H9 (cell line): ENCODE data around the gene ITPKC. TPM values are rescaled to one million over a fixed set of nuclear protein-coding genes. Genes with fewer than 3 reads are reported as not detected.

Experiments
- DNase-seq: peaks from one replicate; pipeline ENCODE4 v3.0.0-alpha.2; 2017
- H2AFZ ChIP-seq: one replicate; pipeline ENCODE4 v1.6.1; 2013; ENCODE audit warnings: mild to moderate bottlenecking, low read length, control low read depth, moderate library complexity
- H2AK5ac ChIP-seq: 2 replicates; pipeline ENCODE4 v1.6.1; 2013; ENCODE audit warnings: low read length, control low read depth, mixed read lengths; ENCODE audit not compliant: insufficient read length
- H2BK120ac ChIP-seq: one replicate; pipeline ENCODE4 v1.6.1; 2013; ENCODE audit warnings: low read depth, mild to moderate bottlenecking, low read length, control low read depth, inconsistent platforms; ENCODE audit not compliant: poor library complexity, severe bottlenecking
- H2BK12ac ChIP-seq: 2 replicates; pipeline ENCODE4 v1.6.1; 2013; ENCODE audit warnings: low read length, control low read depth, mixed read lengths, low read depth; ENCODE audit not compliant: insufficient read length
- H2BK15ac ChIP-seq: 2 replicates; pipeline ENCODE4 v1.6.1; 2013; ENCODE audit warnings: low read depth, low read length, control low read depth
- H2BK20ac ChIP-seq: one replicate; pipeline ENCODE4 v1.6.1; 2013; ENCODE audit warnings: low read depth, mild to moderate bottlenecking, low read length, control low read depth, inconsistent platforms; ENCODE audit not compliant: poor library complexity, severe bottlenecking
- H2BK5ac ChIP-seq: 2 replicates; pipeline ENCODE4 v1.6.1; 2013; ENCODE audit warnings: low read length, control low read depth, mixed read lengths; ENCODE audit not compliant: insufficient read length
- H3K14ac ChIP-seq: 2 replicates; pipeline ENCODE4 v1.6.1; 2013; ENCODE audit warnings: low read length, control low read depth; ENCODE audit not compliant: insufficient read depth
- H3K18ac ChIP-seq: 2 replicates; pipeline ENCODE4 v1.6.1; 2013; ENCODE audit warnings: low read depth, mild to moderate bottlenecking, mixed read lengths, low read length, control low read depth; ENCODE audit not compliant: insufficient read length
- H3K23ac ChIP-seq: 2 replicates; pipeline ENCODE4 v1.6.1; 2013; ENCODE audit warnings: low read length, control low read depth, mixed read lengths, low read depth; ENCODE audit not compliant: insufficient read length
- H3K23me2 ChIP-seq: 2 replicates; pipeline ENCODE4 v1.6.1; 2013; ENCODE audit warnings: low read depth, mild to moderate bottlenecking, mixed read lengths, low read length, control low read depth; ENCODE audit not compliant: insufficient read length, poor library complexity, severe bottlenecking
- H3K27ac ChIP-seq: 2 replicates; pipeline ENCODE4 v1.5.1; 2013; ENCODE audit warnings: low read length, control low read depth, mixed read lengths, low read depth; ENCODE audit not compliant: insufficient read length
- H3K27me3 ChIP-seq: 2 replicates; pipeline ENCODE4 v1.6.1; 2013; ENCODE audit warnings: low read length, control low read depth, inconsistent platforms; ENCODE audit not compliant: insufficient read depth
- H3K4ac ChIP-seq: 2 replicates; pipeline ENCODE4 v1.6.1; 2013; ENCODE audit warnings: low read depth, mild to moderate bottlenecking, control low read depth, inconsistent platforms, low read length, moderate library complexity
- H3K4me1 ChIP-seq: 2 replicates; pipeline ENCODE4 v1.6.1; 2013; ENCODE audit warnings: low read length, control low read depth, inconsistent platforms; ENCODE audit not compliant: insufficient read depth
- H3K4me2 ChIP-seq: 2 replicates; pipeline ENCODE4 v1.6.1; 2013; ENCODE audit warnings: low read length, control low read depth, mixed read lengths; ENCODE audit not compliant: insufficient read length, insufficient read depth
- H3K56ac ChIP-seq: 2 replicates; pipeline ENCODE4 v1.6.1; 2013; ENCODE audit warnings: low read depth, mild to moderate bottlenecking, mixed read lengths, low read length, control low read depth; ENCODE audit not compliant: insufficient read length
- H3K79me1 ChIP-seq: 2 replicates; pipeline ENCODE4 v1.6.1; 2013; ENCODE audit warnings: low read depth, mild to moderate bottlenecking, moderate library complexity, low read length, control low read depth, inconsistent platforms; ENCODE audit not compliant: insufficient read depth, poor library complexity, severe bottlenecking
- H3K79me2 ChIP-seq: 2 replicates; pipeline ENCODE4 v1.6.1; 2013; ENCODE audit warnings: low read length, control low read depth, inconsistent platforms; ENCODE audit not compliant: insufficient read depth
- H3K9ac ChIP-seq: 2 replicates; pipeline ENCODE4 v1.6.1; 2013; ENCODE audit warnings: low read length, control low read depth, mixed read lengths; ENCODE audit not compliant: insufficient read length; ENCODE audit errors: extremely low read depth
- H3K9me3 ChIP-seq: one replicate; pipeline ENCODE4 v1.6.1; 2013; ENCODE audit warnings: low read depth, low read length, inconsistent platforms; ENCODE audit not compliant: control insufficient read depth
- H3T11ph ChIP-seq: one replicate; pipeline ENCODE4 v1.6.1; 2013; ENCODE audit warnings: mild to moderate bottlenecking, low read length, control low read depth, inconsistent platforms
- H4K20me1 ChIP-seq: one replicate; pipeline ENCODE4 v1.6.1; 2013; ENCODE audit not compliant: control insufficient read depth, insufficient read length, insufficient read depth
- H4K5ac ChIP-seq: 2 replicates; pipeline ENCODE4 v1.6.1; 2013; ENCODE audit warnings: low read depth, mild to moderate bottlenecking, mixed read lengths, low read length, control low read depth; ENCODE audit not compliant: insufficient read length
- H4K8ac ChIP-seq: replicated peaks from 2 replicates; pipeline ENCODE4 v1.6.1; 2013; ENCODE audit warnings: low read length, control low read depth, mixed read lengths, low read depth; ENCODE audit not compliant: insufficient read length
- H4K91ac ChIP-seq: 2 replicates; pipeline ENCODE4 v1.6.1; 2013; ENCODE audit warnings: low read depth, mild to moderate bottlenecking, moderate library complexity, mixed read lengths, low read length, control low read depth; ENCODE audit not compliant: insufficient read length
- H3K27ac Mint-ChIP-seq, 3 experiments: 2 replicates in 2 of 3; 3 replicates in 1 of 3; pipeline ENCODE4 v1.8.0; 2020 to 2021; ENCODE audit warnings: mixed read lengths in 3 of 3, mild to moderate bottlenecking in 1 of 3, moderate library complexity in 1 of 3
- H3K27me3 Mint-ChIP-seq: 2 replicates; pipeline ENCODE4 v1.8.0; 2021; ENCODE audit warnings: low read depth, mild to moderate bottlenecking, moderate library complexity, mixed read lengths
- H3K36me3 Mint-ChIP-seq, 3 experiments: 2 replicates in 2 of 3; 3 replicates in 1 of 3; pipeline ENCODE4 v1.8.0; 2020 to 2021; ENCODE audit warnings: low read depth in 3 of 3, mixed read lengths in 3 of 3; ENCODE audit not compliant: insufficient read depth in 1 of 3
- H3K4me1 Mint-ChIP-seq, 2 experiments: 2 replicates each; pipeline ENCODE4 v1.8.0; 2020; ENCODE audit warnings: mixed read lengths in 2 of 2
- H3K4me3 Mint-ChIP-seq, 2 experiments: 2 replicates in 1 of 2; 3 replicates in 1 of 2; pipeline ENCODE4 v1.8.0; 2020 to 2021; ENCODE audit warnings: mild to moderate bottlenecking in 2 of 2, mixed read lengths in 2 of 2, moderate library complexity in 1 of 2
- H3K9me3 Mint-ChIP-seq, 2 experiments: 2 replicates in 1 of 2; 3 replicates in 1 of 2; pipeline ENCODE4 v1.8.0; 2020; ENCODE audit warnings: mild to moderate bottlenecking in 2 of 2, mixed read lengths in 2 of 2, moderate library complexity in 1 of 2
- CTCF ChIP-seq: fragments of 200-600 bp; sonication (generic); conservative IDR thresholded peaks from 3 replicates; pipeline ENCODE4 v1.8.0; 2021; ENCODE audit warnings: antibody characterized with exemption, mild to moderate bottlenecking
- WGBS: extraction: QIAGEN DNeasy Blood & Tissue Kit; methylation state at CpG from one replicate; pipeline ENCODE4 v1.1.7; 2013; ENCODE audit warnings: missing lambda C conversion rate, low lambda C conversion rate, mixed read lengths; ENCODE audit not compliant: insufficient read length; ENCODE audit errors: extremely low coverage; 5-methylcytosine and 5-hydroxymethylcytosine counted together
- total RNA-seq: library from RNA; stranded (reverse); gene quantifications from 2 replicates; pipeline ENCODE4 v1.2.1, GENCODE V29; 2021

Gene ITPKC
- total RNA-seq, 1 experiment from 2014 or later: 11.2 TPM

GRCh38 chr19:40667602-40668001 is 49.3 kb upstream of the ITPKC start:
- Histone ChIP-seq H2BK5ac (no peak overlapping the region), H3K23me2 (no peaks in the 10 kb centered on the region), H3K9me3 (no peaks in the 10 kb centered on the region), H3K27ac (no peak overlapping the region), H3K18ac (no peak overlapping the region), H3K79me2 (no peaks in the 10 kb centered on the region), H4K20me1 (no peaks in the 10 kb centered on the region), H2AFZ (no peak overlapping the region), H3T11ph (no peak overlapping the region), H4K8ac (no peak overlapping the region), H2BK120ac (no peak overlapping the region), H4K5ac (no peak overlapping the region), H3K14ac (no peak overlapping the region), H2BK15ac (no peak overlapping the region), H3K4me2 (no peak overlapping the region), H2AK5ac (no peak overlapping the region), H2BK20ac (no peak overlapping the region), H3K27me3 (no peaks in the 10 kb centered on the region), H3K9ac (no peak overlapping the region), H4K91ac (no peak overlapping the region), H3K79me1 (no peaks in the 10 kb centered on the region), H3K4ac (no peak overlapping the region), H3K4me1 (no peaks in the 10 kb centered on the region), H3K23ac (no peak overlapping the region), H3K56ac (no peak overlapping the region), H2BK12ac (no peak overlapping the region)
- Mint-ChIP-seq H3K9me3 (no peaks in the 10 kb centered on the region), H3K36me3 (peaks cover 19 to 36% (median 33%) of the 10 kb centered on the region in 3 experiments; a peak in 6 of 7 replicates), H3K27me3 (peaks cover 13% of the 10 kb centered on the region), H3K27ac (no peak overlapping the region), H3K4me1 (peaks cover 5 to 8% of the 10 kb centered on the region in 2 experiments), H3K4me3 (no peak overlapping the region)
- whole genome bisulfite sequencing: no CpG with 5 or more reads among the region's 14 CpGs
- no peak for TF ChIP-seq CTCF
- no peak for DNase-seq
